ENCODE measurements around the gene VAMP3.

The VAMP3 gene

GRCh38 chr1:7824701-7825100 lies 53.6 kb downstream of the VAMP3 start:
- no peak for DNase-seq

GRCh38 chr1:7826363-7826762 lies 55.3 kb downstream of the VAMP3 start:
- DNase-seq, result no peak

DNA sequence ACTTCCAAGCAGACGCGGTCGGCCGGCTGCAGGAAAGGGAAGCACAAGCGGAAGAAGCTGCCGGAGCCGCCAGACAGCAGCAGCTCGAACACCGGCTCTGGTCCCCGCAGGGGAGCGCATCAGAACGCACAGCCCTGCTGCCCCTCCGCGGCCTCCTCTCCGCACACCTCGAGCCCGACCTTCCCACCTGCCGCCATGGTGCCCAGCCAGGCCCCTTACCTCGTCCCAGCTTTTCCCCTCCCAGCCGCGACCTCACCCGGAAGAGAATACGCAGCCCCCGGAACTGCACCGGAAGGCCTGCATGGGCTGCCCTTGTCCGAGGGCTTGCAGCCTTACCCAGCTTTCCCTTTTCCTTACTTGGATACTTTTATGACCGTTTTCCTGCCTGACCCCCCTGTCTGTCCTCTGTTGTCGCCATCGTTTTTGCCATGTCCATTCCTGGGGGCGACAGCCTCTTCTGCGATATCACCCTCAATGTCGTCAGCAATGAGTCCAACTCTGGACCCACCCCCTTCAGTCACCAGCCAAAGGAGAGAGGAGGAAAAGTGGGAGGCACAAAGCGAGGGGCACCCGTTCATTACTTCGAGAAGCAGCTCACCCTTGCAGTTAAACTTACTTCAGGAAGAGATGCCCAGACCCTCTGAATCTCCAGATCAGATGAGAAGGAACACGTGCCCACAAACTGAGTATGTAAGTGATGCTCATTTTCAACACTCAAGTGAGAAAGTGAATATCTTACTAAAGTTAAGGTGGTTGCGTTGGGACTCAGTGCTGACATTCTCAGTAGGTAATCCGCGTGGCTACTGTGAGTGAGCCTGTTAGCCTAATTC lies 56.2 kb downstream of the VAMP3 start:
- peak; percentile 31 for DNase-seq
